ENCODE data around the gene TOR2A. TPM values are rescaled to one million over a fixed set of nuclear protein-coding genes. Genes with fewer than 3 reads are reported as not detected.
"Not testable (repeated sequence)": the region's sequence is repeated elsewhere in the genome, so short reads cannot be mapped to it uniquely, and the experiment has no call there.

Gene TOR2A
- 13.7 and 19.3 TPM in 2 replicates for total RNA-seq (2014; rRNA removed; shearing (Covaris generic))

DNA sequence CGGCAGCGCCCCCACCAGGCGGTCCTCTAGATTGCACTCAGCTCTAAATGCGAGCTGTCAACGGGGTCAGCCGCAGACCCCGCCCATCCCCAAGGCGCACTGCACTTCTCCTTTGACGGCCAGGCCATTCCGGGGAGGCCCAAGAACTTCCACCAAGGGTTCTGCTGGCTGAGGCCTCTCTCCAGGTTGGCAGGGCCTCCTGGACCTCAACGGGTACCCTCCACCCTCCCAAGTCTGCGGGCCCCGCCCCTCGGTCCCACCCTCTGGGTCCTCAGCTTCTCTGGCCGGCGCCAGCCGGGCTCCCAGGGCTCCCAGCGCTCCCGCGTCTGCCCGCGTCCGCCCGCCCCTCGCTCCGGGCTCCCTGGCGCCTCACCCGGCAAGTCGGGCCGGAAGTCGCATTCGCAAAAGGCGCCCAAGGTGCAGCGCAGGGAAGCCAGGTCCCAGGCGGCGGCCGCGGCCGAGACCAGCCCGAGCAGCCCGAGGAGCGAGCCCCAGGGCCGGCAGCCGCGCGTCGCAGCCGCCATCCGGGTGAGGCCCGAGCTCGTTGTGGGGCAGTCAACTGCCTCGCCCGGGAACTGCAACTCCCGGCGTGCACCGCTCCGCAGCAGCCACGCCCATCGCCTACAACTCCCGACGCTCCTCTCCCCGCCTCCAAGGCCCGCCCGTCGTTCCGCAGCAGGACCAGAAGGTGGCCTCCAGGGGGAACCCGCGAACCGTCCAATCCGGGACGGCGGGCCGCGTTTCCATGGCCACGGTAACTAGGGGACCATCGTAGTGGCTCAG lies at the start of gene TOR2A:
Gene TOR2A, minus strand, starts transcription at position 548 of the 783 bp plus-strand sequence. Its CDS starts 24 bp downstream, at position 524.
- Histone ChIP-seq H3K36me3 (replicated peaks; ENCODE audit: control insufficient read depth, insufficient read depth, low read length) (no peaks in the 10 kb centered on the region), H3K27me3 (ENCODE audit: control insufficient read depth, insufficient read depth, low read length) (peaks cover under 1% of the 10 kb centered on the region; the same call in 1 of the 2 replicates), H3K4me3 (ENCODE audit: insufficient read depth, low read depth, low read length) (peak within 1 kb of the TSS; percentile 65)
- peak; percentile 98 for DNase-seq

DNA sequence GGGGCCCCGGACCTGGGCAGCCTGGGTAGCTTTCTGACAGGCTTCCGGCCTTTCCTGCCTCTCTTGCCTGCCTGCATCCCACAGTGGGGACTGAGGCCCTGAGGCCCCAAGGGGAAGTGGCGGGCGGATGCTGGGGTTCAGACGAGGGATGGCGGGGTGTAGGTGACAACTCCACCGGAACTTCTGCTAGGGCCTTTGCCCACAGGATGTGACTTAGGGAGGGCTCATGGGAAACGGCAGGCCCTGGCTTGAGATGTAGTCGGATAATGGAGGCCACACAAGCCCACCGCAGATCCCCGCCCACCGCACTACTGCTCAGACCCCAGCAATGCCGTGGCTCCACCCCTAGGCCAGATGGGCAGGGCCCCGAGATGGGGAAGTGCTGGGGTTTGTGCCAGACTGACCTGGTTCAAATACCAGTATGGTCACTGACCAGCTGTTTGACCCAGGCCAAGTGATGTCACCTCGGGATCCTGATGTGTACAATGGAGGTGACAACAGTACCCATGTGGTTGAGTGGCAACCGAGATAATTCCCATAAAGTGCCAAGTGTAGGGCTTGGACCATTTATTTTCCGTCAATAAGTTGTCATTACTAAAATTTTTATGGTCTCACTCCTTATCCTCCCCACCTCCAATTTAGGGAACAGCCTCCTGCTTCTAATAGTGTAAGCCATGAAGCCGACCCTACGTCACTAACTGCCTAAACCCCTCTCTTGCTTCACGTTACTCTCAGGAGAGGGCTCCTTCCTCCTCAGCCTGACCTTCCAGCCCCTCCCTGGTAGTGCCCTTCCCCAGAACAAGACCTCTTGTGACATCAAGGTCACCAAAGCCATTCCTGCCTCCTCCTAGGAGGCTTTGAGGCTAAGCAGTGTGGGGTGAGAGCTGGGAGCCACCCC lies 48.3 kb upstream of the TOR2A start:
- H3K27me3 ChIP-seq (ENCODE audit: control insufficient read depth, insufficient read depth, low read length) = no peaks in the 10 kb centered on the region
- peaks cover 13% of the 10 kb centered on the region for H3K36me3 ChIP-seq (replicated peaks; ENCODE audit: control insufficient read depth, insufficient read depth, low read length)
- H3K4me3 ChIP-seq (ENCODE audit: insufficient read depth, low read depth, low read length) = no peak overlapping the region
- DNase-seq = peak; percentile 66

DNA sequence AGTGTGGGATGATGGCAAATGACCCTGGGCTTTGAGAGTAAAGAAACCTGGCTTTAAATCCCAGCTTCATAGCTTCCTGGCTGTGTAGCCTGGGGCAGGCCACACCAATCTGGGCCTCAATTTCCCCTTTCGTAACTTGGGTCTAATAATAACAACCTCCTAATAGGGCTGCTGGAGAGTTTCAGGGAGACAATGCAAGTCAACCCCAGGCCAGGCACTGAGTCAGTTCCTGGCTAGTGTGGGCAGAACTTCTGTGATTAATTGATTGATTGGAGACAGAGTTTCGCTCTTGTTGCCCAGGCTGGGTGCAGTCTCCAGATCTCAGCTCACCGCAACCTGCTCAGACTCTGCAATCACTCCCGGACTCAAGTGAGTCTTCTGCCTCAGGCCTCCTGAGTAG lies 46.7 kb upstream of the TOR2A start:
- DNase-seq = no peak

DNA sequence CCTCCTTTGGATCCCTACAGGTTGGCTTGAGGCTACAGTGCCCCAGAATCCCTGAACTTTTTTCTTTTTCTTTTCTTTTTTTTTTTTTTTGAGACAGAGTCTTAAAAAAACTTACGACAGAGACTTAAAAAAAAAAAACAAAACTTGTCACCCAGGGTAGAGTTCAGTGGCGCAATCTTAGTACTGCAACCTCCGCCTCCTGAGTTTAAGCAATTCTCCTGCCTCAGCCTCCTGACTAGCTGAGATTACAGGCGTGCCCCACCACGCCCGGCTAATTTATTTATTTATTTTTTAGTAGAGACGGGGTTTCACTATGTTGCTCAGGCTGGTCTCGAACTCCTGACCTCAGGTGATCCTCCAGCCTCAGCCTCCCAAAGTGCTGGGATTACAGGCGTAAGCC lies 45.8 kb upstream of the TOR2A start:
- not testable (repeated sequence) for H3K4me3 ChIP-seq (ENCODE audit: insufficient read depth, low read depth, low read length); DNase-seq; H3K36me3 ChIP-seq (replicated peaks; ENCODE audit: control insufficient read depth, insufficient read depth, low read length); H3K27me3 ChIP-seq (ENCODE audit: control insufficient read depth, insufficient read depth, low read length)

More for the DNA sequence above, 46.7 kb upstream of the TOR2A start:
- H3K4me3 ChIP-seq (ENCODE audit: insufficient read depth, low read depth, low read length) = no peak overlapping the region
- no peaks in the 10 kb centered on the region for H3K36me3 ChIP-seq (replicated peaks; ENCODE audit: control insufficient read depth, insufficient read depth, low read length)
- no peaks in the 10 kb centered on the region for H3K27me3 ChIP-seq (ENCODE audit: control insufficient read depth, insufficient read depth, low read length)

DNA sequence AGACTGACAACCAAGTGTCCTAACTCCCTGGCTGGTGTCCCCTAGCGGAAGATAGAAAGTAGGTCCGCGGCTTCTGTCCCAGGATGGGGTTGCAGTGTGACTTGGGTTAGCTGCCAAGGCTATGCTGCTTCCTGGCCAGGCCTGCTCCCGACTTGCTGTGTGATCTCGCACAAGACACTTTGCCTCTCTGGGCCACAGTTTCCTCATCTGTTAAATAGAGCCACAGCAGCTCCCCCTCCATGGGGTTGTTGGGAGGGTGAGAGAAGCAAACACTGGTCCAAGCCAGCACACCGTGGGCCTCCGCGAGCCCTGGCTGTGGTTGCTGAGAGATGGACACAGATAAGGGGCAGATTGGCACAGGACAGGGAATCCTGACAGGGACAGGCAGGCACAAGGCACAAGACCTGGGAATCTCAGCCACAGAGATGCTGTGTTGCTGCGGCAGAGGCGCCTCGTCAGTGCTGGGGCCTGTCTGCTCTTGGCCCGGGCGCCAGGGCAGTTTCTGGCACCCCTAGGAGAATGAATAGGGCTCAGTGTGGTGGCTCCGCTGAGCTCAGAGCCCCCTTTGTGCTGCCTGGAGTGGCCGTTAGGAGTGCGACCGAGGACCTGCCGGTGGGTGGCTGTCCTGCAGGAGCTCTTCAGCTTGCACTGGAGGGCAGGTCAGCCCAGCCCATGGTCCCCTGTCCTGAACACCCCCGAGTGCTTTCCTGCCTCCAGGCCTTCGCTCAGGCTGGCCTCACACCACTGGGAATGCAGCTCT lies 45.2 kb upstream of the TOR2A start:
- Histone ChIP-seq H3K4me3 (ENCODE audit: insufficient read depth, low read depth, low read length) (no peak overlapping the region), H3K27me3 (ENCODE audit: control insufficient read depth, insufficient read depth, low read length) (no peaks in the 10 kb centered on the region), H3K36me3 (replicated peaks; ENCODE audit: control insufficient read depth, insufficient read depth, low read length) (no peaks in the 10 kb centered on the region)
- DNase-seq = peak; percentile 56

DNA sequence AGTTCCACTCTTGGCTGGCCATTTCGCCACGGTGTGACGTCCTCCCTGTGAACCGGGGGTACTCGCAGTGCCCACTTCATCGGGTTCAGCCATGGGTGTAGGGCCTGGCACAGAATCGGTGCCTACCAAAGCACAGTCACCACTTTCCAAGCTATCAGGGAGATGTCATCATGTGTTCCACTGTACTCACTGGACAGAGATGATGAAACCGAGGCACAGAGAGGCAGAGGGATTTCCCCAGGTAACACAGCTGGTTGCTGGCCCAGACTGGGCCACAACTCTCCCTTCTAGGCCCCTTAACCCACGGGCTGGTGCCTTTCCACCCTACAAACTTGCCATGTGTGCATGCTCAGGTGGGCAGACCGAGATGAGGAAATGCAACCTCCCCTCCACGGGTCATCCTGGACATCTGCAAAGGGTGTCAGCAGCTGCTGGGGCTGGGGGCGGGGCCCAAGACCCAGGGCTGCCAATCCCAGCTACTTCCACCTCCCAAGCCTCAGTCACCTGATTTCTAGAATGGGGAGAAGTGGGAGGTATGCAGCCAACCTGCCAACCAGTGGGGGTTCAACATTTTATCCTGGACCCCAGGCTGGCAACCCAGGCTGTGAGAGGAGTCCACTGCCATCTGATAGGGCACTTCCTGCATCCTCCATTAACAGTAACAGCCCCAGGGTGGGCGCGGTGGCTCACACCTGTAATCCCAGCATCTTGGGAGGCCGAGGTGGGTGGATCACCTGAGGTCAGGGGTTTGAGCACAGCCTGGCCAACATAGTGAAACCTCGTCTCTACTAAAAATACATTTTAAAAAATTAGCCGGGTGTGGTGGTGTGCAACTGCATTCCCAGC lies 44.3 kb upstream of the TOR2A start:
- DNase-seq = peak; percentile 71

DNA sequence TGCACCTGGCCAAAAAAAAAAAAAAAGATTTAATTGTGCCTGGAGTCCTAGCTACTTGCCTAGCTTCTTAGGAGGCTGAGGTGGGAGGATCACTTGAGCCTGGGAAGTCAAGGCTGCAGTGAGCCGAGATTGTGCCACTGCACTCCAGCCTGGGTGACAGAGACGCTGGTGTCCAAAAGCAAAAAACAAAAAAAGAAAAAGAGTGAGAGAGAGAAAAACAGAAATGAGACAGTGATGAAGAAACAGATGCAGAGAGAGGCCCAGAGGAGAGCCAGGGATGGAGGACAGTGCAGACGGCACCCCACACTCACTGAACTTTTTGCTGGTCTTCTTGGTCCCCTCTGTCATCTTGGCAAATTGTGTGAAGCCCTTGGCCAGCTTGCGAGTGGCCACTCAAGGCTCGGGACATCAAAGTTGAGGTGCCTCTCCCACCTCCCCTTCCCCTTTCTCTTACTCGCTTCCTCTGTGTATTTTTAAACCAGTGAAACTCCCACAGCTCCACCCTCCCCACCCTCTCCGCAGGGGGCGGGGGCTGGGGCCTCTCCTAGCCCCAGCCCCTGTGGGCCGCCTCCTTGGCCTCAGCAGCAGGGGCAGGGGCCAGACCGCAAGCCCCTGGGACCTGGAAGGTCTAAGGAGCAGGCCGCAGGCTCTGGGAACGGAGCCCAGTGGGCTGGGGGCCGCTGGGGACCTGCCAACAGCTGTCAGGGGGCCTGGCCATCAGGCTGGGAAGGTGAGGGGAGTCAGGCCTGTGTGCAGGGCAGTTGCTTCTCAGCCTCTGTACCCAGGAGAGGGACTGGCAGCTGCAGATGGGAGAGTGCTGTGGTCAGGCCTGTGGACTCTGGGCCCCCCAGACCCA lies 43.4 kb upstream of the TOR2A start, which contains the start of gene SH2D3C:
Gene SH2D3C, minus strand, starts transcription at position 387 of the 856 bp plus-strand sequence. Its CDS starts 39 bp downstream, at position 348.
- Histone ChIP-seq H3K4me3 (ENCODE audit: insufficient read depth, low read depth, low read length) (no peak within 1 kb of the TSS), H3K36me3 (replicated peaks; ENCODE audit: control insufficient read depth, insufficient read depth, low read length) (no peaks in the 10 kb centered on the region), H3K27me3 (ENCODE audit: control insufficient read depth, insufficient read depth, low read length) (no peaks in the 10 kb centered on the region)
- DNase-seq = no peak

More for the DNA sequence above, 44.3 kb upstream of the TOR2A start:
- H3K4me3 ChIP-seq (ENCODE audit: insufficient read depth, low read depth, low read length) = no peak overlapping the region
- H3K27me3 ChIP-seq (ENCODE audit: control insufficient read depth, insufficient read depth, low read length) = no peaks in the 10 kb centered on the region
- no peaks in the 10 kb centered on the region for H3K36me3 ChIP-seq (replicated peaks; ENCODE audit: control insufficient read depth, insufficient read depth, low read length)

DNA sequence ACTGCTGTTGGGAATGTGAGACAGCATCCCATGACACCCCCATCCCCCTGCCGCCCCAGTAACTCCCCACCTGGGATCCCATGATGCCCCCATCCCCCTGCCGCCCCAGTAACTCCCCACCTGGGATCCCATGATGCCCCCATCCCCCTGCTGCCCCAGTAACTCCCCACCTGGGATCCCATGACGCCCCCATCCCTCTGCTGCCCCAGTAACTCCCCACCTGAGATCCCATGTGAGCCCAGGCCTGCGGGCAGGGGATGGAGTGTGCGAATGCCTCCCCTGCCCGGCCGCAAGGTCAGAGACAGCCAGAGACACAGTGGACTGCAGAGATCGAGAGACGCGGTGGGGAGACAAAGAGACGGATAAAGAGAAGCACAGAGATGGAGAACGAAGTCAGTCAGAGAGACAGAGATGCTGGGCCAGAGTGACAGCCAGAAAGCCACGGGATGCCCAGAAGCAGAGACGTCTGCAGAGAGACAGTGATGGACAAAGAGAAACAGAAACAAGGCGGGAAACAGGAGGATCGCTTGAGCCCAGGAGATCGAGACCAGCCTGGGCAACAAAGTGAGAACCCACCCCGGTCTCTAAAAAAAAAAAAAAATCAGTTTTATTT lies 42.4 kb upstream of the TOR2A start:
- no peak for DNase-seq
- H3K36me3 ChIP-seq (replicated peaks; ENCODE audit: control insufficient read depth, insufficient read depth, low read length) = no peaks in the 10 kb centered on the region
- H3K27me3 ChIP-seq (ENCODE audit: control insufficient read depth, insufficient read depth, low read length) = no peaks in the 10 kb centered on the region
- H3K4me3 ChIP-seq (ENCODE audit: insufficient read depth, low read depth, low read length) = no peak overlapping the region

DNA sequence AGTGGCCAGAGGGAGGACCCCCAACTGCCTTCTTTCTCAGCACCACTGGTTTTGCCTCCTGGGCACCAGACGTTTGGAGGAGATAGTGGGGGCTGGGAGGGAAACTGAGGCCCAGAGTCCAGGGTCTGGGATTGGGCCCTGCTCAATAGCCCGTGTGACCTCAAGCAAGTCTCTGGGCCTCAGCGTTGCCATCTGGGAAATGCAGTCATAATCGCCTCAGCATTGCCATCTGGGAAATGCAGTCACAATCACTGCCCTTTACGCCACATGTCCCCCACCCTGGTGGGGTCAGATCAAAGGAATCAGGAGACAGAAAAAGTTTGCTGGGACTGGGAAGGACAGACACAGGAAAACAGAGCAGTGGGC lies 41.8 kb upstream of the TOR2A start:
- no peaks in the 10 kb centered on the region for H3K36me3 ChIP-seq (replicated peaks; ENCODE audit: control insufficient read depth, insufficient read depth, low read length)
- no peak overlapping the region for H3K4me3 ChIP-seq (ENCODE audit: insufficient read depth, low read depth, low read length)
- H3K27me3 ChIP-seq (ENCODE audit: control insufficient read depth, insufficient read depth, low read length) = no peaks in the 10 kb centered on the region
- no peak for DNase-seq

DNA sequence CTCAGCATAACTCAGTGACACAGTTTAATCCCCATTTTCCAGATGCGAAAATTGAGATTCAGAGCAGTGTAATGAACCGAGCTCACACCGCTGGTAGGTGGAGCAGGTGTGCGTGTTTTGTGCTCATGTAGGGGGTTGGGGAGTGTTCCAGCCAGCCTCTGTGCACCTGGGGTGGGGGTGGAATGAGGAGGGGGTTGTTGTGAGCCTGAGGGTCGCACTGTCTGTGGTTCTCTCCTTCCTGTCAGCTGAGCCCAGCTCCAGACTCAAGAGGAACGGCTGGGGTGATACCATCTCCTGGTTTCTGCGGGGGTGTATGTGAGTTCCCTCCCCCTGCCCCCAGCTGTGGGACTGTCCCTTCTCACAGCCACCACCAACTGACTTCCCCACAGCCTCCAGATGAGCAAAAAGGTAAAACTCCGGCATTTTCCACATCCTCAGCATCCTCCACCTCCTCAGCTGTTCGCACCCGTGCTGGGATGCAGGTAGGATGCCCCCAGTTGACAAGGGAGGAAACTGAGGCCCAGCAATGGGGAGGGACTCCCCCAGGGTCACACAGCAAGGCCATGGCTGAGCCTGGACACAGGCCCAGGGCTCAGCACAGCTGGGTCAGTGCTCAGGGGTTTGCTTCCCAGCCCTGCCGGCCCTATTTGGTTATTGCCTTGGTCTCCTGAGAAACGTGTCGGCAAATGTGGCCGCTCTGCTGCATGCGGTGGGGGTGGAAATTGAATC lies 41.3 kb upstream of the TOR2A start:
- DNase-seq = peak; percentile 83
- H3K27me3 ChIP-seq (ENCODE audit: control insufficient read depth, insufficient read depth, low read length) = no peaks in the 10 kb centered on the region
- no peak overlapping the region for H3K4me3 ChIP-seq (ENCODE audit: insufficient read depth, low read depth, low read length)
- no peaks in the 10 kb centered on the region for H3K36me3 ChIP-seq (replicated peaks; ENCODE audit: control insufficient read depth, insufficient read depth, low read length)

DNA sequence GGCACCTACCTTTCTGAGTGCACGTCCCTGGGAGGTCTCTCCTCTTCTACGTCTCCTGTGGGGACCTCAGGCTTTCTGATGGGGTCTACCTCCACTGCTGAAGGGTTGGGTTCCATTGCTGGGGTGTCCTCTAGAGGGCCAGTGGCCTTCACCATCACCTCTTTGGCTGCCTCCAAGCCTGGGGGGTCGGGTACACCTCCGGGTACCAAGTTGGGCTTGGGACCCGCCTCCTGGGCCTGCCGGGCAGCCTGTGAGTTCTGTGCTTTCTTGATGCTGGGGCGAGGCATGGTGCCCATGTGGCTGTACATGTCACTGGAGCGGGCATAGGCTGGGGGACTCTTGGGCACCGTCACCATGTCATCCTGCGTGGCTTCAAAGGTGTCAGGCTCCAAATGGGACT lies 38.9 kb upstream of the TOR2A start:
- no peak overlapping the region for H3K4me3 ChIP-seq (ENCODE audit: insufficient read depth, low read depth, low read length)
- DNase-seq = no peak

DNA sequence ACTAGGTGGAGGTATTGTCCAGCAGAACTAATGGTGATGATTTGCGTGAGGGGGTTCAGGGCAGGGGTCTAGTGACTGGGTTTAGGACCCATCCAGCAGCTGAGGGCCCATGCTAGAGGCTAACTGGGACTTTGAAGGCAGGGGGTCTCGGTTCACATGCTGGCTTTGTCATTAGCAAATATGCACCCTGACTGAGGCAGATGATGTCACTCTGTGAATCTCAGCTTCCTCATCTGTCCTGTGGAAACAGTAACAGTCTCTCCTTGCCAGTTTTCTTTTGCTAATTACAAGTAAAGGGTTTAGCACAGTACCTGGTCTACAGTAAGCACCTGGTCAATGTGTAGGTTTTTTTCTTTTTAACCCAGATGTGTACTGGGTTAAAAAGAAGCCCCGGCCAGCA lies 38.2 kb upstream of the TOR2A start:
- H3K4me3 ChIP-seq (ENCODE audit: insufficient read depth, low read depth, low read length) = no peak overlapping the region
- H3K27me3 ChIP-seq (ENCODE audit: control insufficient read depth, insufficient read depth, low read length) = peaks cover 1% of the 10 kb centered on the region; the same call in 1 of the 2 replicates
- no peak for DNase-seq
- no peaks in the 10 kb centered on the region for H3K36me3 ChIP-seq (replicated peaks; ENCODE audit: control insufficient read depth, insufficient read depth, low read length)

More for the DNA sequence above, 38.9 kb upstream of the TOR2A start:
- no peaks in the 10 kb centered on the region for H3K36me3 ChIP-seq (replicated peaks; ENCODE audit: control insufficient read depth, insufficient read depth, low read length)
- peaks cover 1% of the 10 kb centered on the region; the same call in 1 of the 2 replicates for H3K27me3 ChIP-seq (ENCODE audit: control insufficient read depth, insufficient read depth, low read length)
